ENCODE measurements around the gene GARIN5A.

GARIN5A gene

DNA sequence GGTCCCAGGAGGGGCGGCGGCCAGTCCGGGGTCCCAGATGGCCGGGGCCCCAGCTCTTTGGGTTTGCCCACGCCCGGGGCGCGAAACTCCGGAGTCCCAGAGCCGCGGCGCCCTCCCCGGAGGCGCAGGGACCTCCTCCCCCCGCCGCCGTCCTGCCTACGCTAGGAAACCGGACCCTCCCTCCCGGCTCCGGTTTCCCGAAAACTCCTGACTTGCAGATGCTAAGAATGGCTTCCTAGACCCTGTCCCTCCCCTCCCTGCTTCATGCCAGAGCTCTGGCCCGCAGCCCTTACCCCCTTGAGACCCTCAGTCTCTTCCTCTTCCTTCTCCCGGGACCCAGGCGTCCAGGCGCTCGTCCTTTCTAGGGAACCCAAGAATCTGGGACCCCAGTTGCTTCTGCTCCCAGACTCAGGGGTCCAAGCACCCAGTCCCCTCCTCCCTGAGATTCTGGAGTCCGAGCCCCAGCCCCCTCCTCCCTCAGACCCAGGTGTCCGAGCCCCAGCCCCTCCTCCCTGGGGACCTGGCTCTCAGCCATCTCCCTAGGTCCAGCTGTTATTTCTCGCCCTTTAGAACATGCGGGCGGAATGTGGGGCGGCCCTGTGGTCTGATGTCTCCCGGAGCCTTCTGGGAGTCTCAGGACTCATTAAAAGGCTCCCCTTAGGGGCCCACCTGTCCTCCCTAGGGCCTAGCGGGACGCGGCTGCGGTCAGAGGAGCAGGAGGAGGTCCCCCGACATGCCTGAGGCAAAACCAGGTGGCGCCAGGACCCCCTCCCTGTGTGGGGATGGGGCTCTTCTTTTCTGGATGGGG is 44.2 kb downstream of the GARIN5A start, which contains the start of gene MYBPC2:
Gene MYBPC2, plus strand, starts transcription at position 672 of the 808 bp plus-strand sequence. Its CDS starts 62 bp downstream, at position 734.
- DNase-seq, result no peak

DNA sequence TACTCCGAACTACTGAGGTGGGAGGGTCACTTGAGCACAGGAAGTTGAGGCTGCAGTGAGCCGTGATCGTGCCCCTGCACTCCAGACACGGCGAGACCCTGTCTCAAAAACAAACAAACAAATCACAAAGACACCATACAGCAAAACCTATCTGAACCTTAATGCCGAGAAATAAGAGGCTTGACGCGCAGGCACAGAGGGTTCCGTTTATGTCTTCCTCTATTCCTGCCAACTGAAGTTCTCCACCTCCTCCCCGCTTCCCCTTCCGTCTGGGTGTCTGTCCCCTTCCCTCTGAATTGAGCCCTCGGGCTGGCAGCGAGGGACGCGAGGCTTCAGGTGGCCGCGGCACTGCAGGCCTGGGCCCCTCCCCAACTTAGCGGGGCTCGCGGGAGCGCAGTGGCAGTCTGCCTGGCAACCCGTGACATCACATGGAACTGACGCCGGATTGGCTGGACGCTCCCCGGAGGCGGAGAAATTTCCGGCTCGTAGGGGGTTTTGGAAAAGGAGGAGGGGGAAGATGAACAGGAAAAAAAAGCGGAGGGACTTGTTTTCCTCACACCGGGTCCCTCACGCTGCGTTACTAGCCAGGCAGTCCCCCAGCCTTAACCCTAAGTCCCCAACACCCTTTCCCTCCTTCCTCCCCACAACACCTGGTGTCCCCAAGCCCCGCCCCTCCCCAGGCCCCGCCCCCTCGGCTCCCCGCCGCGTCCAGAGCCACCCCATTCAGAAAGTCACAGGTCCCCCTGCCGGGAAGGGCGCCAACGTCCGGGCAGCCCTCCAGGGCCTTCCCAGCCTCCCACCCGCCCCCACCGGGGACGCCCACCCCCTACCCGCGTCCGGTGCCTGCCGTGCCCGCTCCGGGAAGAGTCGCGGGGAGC is 45.1 kb downstream of the GARIN5A start:
- DNase-seq, result peak; percentile 87

DNA sequence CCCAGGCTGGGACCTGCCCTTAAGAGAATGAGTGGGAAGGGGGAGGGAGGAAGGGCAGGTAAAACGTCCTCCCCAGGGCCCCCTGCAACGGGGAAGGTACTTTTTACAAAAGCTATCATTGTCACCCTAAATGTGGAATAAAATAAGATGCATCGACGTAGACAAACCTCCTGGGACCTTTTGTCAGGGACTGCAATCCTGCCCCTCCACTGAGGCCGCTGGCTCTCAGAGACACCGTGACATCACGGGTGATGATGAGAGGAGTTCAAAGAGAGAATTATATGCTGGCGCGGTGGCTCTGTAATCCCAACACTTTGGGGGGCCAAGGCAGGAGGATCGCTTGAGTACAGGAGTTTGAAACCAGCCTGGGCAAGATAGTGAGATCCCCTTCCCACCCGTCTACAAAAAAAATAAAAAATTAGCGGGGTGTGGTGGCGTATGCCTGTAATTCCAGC is 45.7 kb downstream of the GARIN5A start:
- no peak for DNase-seq

DNA sequence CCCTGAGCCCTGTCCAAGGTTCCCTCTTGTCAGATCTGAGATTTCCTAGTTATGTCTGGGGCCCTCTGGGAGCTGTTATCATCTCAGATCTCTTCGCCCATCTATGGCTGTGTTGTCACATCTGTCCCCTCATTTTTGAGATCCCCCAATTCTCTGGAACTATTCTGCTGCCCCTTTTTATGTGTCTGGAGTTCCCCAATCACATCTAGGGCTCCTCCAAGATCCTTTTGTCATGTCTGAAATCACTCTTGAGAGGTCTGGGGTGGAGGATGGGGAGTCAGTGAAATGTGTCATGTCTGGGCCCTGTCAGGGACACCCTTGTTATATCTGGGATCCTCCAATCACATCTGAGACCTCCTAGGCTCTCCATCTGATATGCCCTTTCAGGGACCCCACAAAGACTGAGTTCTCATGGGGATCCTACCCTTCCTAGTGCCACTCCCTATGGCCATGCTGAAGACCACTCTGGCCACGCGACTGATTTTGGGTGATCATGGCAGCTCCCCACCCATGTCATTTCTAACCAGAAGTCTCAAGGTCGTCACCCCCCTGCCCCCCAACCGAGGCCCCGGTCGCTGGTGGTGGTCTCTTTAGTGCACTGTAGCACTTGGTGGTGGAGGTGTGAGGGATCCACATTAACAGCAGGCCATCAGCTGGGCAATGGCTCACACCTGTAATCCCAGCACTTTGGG is 47.7 kb downstream of the GARIN5A start:
- no peak for DNase-seq

DNA sequence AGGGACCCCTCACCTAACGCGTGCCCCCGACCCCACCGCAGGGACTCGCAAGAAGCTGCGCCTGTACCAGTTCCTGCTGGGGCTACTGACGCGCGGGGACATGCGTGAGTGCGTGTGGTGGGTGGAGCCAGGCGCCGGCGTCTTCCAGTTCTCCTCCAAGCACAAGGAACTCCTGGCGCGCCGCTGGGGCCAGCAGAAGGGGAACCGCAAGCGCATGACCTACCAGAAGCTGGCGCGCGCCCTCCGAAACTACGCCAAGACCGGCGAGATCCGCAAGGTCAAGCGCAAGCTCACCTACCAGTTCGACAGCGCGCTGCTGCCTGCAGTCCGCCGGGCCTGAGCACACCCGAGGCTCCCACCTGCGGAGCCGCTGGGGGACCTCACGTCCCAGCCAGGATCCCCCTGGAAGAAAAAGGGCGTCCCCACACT is 48.6 kb downstream of the GARIN5A start:
- no peak for DNase-seq

DNA sequence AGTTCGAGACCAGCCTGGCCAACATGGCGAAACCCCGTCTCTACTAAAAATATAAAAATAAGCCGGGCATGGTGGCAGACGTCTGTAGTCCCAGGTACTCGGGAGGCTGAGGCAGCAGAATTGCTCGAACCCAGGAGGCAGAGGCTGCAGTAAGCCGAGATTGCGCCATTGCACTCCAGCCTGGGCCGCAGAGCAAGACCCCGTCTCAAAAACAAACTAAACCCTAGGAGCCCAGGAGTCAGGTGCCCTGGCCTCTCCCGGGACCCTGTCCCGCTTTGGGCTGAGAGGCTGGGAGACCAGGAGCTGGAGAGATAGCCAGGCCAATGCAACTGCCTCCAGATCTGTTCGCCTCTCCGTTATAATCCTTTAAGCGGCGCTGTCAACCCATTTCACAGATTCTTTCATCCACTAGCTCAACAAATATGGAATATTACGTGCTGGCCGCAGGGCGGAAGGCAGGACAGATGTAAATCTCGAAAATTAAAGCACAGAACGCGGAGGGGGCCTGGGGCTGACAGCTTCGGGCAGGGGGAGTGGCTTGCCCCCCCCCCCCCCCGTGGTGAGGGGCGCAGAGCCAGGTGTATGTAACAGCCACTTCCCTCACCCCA is 49.2 kb downstream of the GARIN5A start:
- no peak for DNase-seq

DNA sequence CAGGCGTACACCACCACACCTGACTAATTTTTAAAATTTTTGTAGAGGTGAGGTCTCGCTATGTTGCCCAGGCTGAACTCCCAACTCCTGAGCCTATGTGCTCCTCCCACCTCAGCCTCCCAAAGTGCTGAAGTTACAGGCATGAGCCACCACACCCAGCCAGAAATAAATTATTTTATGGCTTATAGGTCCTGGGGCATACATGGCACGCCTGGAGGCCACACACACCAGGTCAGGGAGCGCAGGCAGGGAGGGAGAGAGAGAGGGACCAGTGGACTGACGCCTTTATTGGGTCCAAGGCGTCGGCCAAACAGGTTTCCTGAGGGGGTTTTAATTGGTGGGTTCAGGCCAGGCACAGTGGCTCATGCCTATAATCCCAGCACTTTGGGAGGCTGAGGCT is 51.1 kb downstream of the GARIN5A start:
- DNase-seq, result no peak

DNA sequence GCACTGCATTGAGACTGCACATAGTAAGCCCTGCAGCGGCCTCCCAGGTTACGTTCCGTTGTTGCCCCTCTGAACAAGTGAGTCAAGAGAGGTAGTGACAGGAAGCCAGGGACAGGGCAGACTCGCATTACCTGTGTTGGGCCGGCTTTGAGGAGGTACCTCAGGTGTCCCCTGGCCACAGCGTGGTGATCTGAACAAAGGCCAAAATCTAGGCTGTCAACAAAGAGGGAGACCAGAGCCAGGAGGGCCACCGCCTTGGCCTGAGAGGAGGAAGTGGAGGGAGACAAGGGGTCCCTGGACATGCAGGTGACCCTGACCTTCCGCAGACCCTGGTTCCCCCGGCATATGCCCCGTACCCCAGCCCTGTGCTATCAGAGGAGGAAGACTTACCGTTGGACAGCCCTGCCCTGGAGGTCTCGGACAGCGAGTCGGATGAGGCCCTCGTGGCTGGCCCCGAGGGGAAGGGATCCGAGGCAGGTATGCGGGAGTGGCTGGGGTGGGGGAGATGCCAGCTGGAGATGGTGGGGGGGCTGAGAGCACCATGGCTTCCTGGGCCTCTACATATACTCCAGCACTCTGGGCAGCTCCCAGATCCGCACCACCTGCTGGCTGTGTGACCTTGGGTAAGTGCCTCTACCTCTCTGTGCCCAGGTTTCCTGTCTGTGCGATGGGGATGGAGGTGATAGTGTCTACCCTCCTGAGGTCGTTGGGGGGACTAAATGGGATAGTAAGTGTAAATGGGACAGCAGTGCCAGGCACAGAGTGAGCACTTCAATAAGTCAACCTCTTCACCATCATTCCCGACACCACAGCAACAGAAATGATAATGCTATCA is 53.2 kb downstream of the GARIN5A start:
- DNase-seq, result no peak

DNA sequence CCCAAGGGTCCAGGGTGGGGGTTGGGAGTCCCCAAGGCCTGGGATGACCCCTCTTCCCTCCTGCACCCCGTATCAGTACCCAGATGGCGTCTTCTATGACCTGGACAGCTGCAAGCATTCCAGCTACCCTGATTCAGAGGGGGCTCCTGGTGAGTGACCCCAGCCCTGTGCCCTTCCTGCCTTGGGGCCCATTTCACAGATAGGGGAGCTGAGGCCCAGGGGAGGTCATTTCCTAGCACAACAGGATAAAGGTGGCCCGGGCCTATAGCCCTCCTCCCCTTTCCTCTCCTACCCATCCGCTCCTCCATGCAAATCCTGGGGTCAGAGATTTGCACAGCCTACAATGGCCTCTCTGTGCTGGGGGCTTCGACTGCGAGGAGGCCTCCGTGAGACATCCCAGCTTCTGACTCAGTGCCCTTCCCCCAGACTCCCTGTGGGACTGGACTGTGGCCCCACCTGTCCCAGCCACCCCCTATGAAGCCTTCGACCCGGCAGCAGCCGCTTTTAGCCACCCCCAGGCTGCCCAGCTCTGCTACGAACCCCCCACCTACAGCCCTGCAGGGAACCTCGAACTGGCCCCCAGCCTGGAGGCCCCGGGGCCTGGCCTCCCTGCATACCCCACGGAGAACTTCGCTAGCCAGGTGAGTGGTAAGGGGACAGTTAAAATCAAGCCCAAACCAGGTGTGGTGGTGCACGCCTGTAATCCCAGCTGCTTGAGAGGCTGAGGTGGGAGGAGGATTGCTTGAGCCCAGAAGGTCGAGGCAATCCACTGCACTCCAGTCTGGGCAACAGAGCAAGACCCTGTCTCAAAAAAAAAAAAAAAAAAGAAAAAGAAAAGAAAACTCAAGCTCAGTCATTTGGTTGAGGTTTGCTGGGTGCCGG is 54.0 kb downstream of the GARIN5A start:
- DNase-seq, result no peak

DNA sequence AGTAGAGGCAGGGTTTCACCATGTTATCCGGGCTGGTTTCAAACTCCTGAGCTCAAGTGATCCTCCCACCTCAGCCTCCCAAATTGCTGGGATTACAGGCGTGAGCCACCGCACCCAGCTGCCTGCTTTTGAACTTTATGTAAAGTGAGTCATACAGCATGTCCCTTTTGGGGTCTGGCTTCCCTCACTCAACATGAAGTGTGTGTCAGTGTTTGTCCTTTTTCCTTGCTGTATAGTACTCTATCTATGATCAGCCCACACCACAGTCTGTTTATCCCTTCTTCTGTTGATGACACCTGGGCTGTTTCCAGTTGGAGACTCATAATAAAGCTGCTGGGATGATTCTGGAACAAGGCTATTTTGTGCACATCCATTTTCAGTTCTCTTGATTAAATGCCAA is 55.8 kb downstream of the GARIN5A start:
- DNase-seq, result no peak

DNA sequence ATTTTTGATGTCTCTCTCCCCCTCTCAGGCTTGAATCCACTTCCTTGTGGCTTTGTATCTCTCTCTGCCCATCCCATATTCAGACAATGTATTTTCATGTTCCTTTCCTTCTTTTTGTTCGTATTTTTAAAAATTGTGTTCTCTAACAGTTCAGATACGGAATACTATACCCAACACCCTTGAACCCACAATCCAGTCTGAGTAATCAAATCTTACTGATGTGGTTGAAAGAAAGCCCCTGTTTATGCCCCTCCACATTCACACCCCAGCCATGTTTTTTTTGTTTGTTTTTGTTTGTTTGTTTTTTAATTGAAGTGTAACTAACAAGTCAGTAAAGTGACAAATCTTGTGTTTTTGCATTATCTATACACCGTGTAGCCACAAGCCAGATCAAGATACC is 56.5 kb downstream of the GARIN5A start:
- no peak for DNase-seq

DNA sequence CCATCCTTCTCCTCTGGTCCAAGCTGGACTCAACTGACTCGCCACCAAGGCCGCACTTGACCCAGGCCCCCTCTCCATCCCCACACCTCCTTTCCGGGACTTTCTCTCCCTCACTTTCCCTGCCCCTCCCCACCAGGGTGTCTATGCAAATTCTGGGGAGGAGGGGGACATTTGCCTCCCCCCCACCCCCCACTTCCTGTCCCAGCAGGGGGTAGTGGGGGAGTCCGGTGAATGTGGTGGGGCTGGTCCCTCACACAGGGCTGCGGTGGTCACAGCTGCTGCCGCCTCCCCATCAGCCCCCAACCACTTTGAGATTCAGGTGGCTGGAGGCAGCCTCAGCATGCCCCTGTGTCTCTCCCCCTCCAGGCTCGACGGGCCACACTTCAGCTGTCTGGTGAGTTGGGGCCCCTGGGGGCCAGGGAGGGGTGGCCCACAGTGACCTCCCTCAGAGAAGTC is 57.0 kb downstream of the GARIN5A start:
- DNase-seq, result no peak

DNA sequence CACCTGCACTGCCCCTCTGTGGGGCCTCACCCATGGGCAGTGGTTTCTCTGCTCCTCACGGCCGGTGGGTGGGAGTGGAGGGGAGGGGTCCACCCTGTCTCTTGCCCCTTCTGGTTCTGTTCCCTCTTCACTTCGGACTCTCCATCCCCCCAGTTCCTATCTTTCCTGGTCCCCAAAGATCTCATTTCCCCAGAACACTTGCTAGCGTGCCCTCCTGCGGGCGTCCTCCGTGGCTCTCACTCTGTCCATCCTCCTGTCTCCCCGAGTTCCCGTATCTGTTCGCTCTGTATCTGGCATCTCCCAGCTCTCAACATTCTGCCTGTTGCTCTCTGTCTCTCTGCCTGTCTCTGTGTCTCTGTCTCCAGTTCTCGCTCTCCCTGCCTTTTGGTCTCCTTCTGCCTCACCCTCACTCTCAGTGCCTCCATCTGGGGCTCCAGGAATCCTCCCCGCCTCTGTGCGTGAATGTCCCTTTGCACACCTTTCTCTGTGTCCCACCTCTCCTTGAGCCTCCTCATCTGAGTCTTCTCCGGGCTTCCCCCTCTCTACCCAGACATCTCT is 57.5 kb downstream of the GARIN5A start:
- no peak for DNase-seq

DNA sequence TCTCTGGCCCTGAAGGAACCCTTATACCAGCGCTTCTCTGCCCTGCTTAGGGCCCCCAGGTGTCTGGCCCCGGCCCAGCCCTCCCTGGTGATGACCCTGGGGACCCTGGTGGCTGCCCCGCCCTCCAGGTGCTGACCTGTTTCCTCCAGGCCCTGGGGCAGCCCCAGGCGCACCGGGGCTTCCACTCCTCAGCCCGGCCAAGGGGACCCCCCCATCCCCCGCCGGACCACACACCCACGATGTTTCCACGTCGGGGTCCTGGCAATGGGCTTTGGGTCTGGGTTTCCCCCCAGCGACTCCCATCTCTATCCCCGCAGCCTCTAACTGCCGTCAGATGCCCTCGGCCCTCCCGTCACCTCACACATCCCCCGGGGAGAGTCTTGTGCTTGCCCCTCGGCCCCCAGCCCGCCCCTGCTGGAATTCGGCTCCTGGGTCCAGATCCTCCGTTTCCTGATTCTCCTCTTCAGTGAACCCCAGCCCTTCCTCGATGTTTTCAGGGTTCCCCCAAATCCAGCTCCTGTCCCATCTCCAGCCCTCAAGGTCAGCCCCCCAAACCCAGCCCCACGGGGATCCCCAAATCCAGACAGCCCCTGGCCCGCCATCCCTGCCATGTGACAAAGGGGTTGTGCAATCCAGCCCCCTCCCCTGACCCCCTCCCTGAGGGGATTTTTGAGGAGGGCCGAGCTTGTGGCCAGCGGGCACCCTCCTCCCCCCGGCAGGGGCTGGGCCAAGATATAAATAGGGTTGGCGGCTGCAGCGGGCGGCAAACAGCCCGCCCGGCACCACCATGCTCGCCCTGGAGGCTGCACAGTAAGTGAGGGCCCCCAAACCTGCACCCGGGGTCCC is 58.2 kb downstream of the GARIN5A start, which contains the start of gene SPIB:
Gene SPIB, plus strand, starts transcription at position 763 of the 846 bp plus-strand sequence. Its CDS starts 25 bp downstream, at position 788.
- no peak for DNase-seq

DNA sequence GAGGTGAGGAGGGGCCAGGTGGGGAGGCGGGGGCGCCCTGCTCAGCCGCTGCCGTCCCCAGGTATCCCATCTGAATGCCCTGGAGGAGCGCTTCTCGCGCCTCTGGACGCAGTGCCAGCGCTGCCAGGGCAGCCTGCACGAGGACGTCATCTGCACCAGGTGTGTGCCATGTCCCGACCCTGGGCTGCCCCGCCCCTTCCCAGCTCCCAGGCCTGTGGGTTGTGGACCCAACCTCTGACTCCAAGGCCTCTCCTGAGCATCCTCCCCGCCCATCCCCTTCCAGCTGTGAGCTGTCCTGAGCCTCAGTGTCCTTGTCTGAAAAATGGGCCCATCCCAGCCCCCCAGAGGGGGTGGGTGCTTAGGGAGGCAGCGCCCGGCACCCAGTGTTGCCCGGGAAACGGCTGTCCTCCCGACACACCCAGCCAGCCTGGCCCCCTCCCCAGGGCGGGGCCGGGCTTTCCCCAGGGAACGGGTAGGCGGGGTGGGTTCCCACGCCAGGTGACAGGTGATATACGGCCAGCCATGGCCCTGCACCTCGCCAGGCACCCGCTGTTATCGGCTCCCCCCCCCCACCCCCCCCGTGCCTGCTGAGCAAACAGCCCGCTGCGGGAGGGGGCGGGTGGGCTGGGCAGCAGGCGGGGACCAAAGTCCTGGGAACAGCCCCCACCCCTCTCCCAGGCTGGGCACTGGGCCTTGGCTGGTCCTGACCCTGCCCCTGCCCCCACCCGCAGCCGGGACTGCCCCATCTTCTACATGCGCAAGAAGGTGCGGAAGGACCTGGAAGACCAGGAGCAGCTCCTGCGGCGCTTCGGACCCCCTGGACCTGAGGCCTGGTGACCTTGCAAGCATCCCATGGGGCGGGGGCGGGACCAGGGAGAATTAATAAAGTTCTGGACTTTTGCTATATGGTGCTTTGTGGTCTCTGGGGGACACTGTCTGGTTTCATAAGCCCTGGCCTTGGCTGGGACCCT is 59.3 kb downstream of the GARIN5A start:
- DNase-seq, result no peak

All from activated T-cell treated with anti-CD3 and anti-CD28 coated beads for 4 hours (primary cell).